Gastrocnemius medialis (tissue), 4 donors: ENCODE data around the gene TOM1. TPM values are rescaled to one million over a fixed set of nuclear protein-coding genes. Genes with fewer than 3 reads are reported as not detected.

Experiments
- ATAC-seq, 2 donors: fragments of 150-250 bp; one replicate each; pipeline ENCODE4 v1.9.1; 2016
- DNase-seq, 2 donors: peaks; one replicate each; pipeline ENCODE4 v3.0.0-alpha.2; 2019
- H3K27ac ChIP-seq, 4 donors: fragments of 200-600 bp; sonication (generic); 1 replicate in 1 of 4; 2 replicates in 3 of 4; pipeline ENCODE4 v1.5.1; 2016 to 2018; ENCODE audit warnings: mild to moderate bottlenecking in 2 of 4, moderate library complexity in 1 of 4
- H3K27me3 ChIP-seq, 3 donors: fragments of 200-600 bp; sonication (generic) in 2 of 3; 1 replicate in 1 of 3; 2 replicates in 2 of 3; pipeline versions ENCODE4 v1.5.1 to v1.6.0; 2016 to 2019; ENCODE audit warnings: mild to moderate bottlenecking in 1 of 3, moderate library complexity in 1 of 3
- H3K36me3 ChIP-seq, 2 donors: fragments of 200-600 bp; sonication (generic) in 1 of 2; one replicate each; pipeline ENCODE4 v1.5.1; 2017 to 2018
- H3K4me1 ChIP-seq, 2 donors: fragments of 200-600 bp; sonication (generic) in 1 of 2; one replicate each; pipeline ENCODE4 v1.5.1; 2016 to 2017; ENCODE audit warnings: mild to moderate bottlenecking in 2 of 2
- H3K4me3 ChIP-seq, 4 donors: fragments of 200-600 bp; sonication (generic) in 3 of 4; 1 replicate in 1 of 4; 2 replicates in 3 of 4; pipeline ENCODE4 v1.5.1; 2016 to 2019; ENCODE audit warnings: mild to moderate bottlenecking in 2 of 4
- H3K9me3 ChIP-seq, 3 donors: fragments of 200-600 bp; sonication (generic) in 2 of 3; 1 replicate in 1 of 3; 2 replicates in 2 of 3; pipeline ENCODE4 v1.5.1; 2016 to 2019
- CTCF ChIP-seq, 5 experiments: fragments of 450-650 bp in 3 of 5; fragments of 200-600 bp in 2 of 5; sonication (generic) in 2 of 5; IDR thresholded peaks in 4 of 5; conservative IDR thresholded peaks in 1 of 5; 1 replicate in 4 of 5; 2 replicates in 1 of 5; pipeline ENCODE4 v1.5.1; 2016 to 2019; ENCODE audit warnings: antibody characterized with exemption in 5 of 5, mild to moderate bottlenecking in 3 of 5, moderate library complexity in 3 of 5
- POLR2A ChIP-seq, 2 donors: fragments of 450-650 bp; IDR thresholded peaks; one replicate each; pipeline ENCODE4 v1.6.1; 2017; ENCODE audit warnings: antibody characterized with exemption in 2 of 2, mild to moderate bottlenecking in 2 of 2, moderate library complexity in 2 of 2
- in situ Hi-C, 4 donors: fragments of 200-750 bp; cut with MboI; loops; one replicate each; pipeline versions ENCODE4 v1.15.0 to v1.8.0; 2017; ENCODE audit warnings: low sequenced_read_pairs in 4 of 4
- intact Hi-C: fragments of 100-400 bp; cut with DNase I; formaldehyde crosslinking; loops from one replicate; pipeline ENCODE4 v1.15.1; 2023; ENCODE audit warnings: low total_unique reads
- total RNA-seq, 4 donors: library from RNA; depleted of rRNA; stranded (reverse); fragments of >200 nt; gene quantifications; one replicate each; pipeline versions ENCODE4 v1.1.0 to v1.2.3, GENCODE V29; 2016

Gene TOM1
- total RNA-seq, 4 donors from 2014 or later, result 363 to 609 (median 425) TPM

GRCh38 chr22:35384527-35384926, 84.8 kb downstream of the TOM1 start:
- Histone ChIP-seq H3K36me3 (peaks cover 0 to 60% of the 10 kb centered on the region in 2 donors), H3K27me3 (no peaks in the 10 kb centered on the region), H3K4me3 (no peak overlapping the region), H3K9me3 (no peaks in the 10 kb centered on the region), H3K4me1 (peaks cover 33 to 37% of the 10 kb centered on the region in 2 donors), H3K27ac (peak overlapping the region in 3 of 4 donors; percentile 31 to 49 (median 36))
- ATAC-seq (no peak), DNase-seq (no peak)
- TF ChIP-seq CTCF (IDR thresholded peaks at IDR 0.05 in 4 of 5, conservative IDR thresholded peaks at IDR 0.05 in 1 of 5) (no peak), POLR2A (IDR thresholded peaks at IDR 0.05) (no peak)
- in situ Hi-C loops (no loop called here), intact Hi-C loops (no loop called here)

GRCh38 chr22:35384975-35385588, 85.4 kb downstream of the TOM1 start:
- peaks cover 0 to 66% of the 10 kb centered on the region in 2 donors for H3K36me3 ChIP-seq
- ATAC-seq (no peak), DNase-seq (no peak)
- TF ChIP-seq CTCF (IDR thresholded peaks at IDR 0.05 in 4 of 5, conservative IDR thresholded peaks at IDR 0.05 in 1 of 5) (no peak), POLR2A (IDR thresholded peaks at IDR 0.05) (no peak)
- no peaks in the 10 kb centered on the region for H3K9me3 ChIP-seq
- intact Hi-C loops (no loop called here), in situ Hi-C loops (no loop called here)
- H3K4me3 ChIP-seq, result no peak overlapping the region
- peaks cover 31 to 36% of the 10 kb centered on the region in 2 donors for H3K4me1 ChIP-seq
- peak overlapping the region in 2 of 4 donors; percentile 36 to 49 for H3K27ac ChIP-seq
- no peaks in the 10 kb centered on the region for H3K27me3 ChIP-seq

- Histone ChIP-seq H3K27me3 (no peaks in the 10 kb centered on the region), H3K27ac (no peak overlapping the region), H3K4me3 (no peak overlapping the region), H3K36me3 (peaks cover 0 to 79% of the 10 kb centered on the region in 2 donors), H3K4me1 (peaks cover 17 to 24% of the 10 kb centered on the region in 2 donors), H3K9me3 (no peaks in the 10 kb centered on the region)
- in situ Hi-C loops, result no loop called here
- TF ChIP-seq CTCF (IDR thresholded peaks at IDR 0.05 in 4 of 5, conservative IDR thresholded peaks at IDR 0.05 in 1 of 5), result no peak
- TF ChIP-seq POLR2A (IDR thresholded peaks at IDR 0.05), result no peak
- intact Hi-C loops, result no loop called here
- ATAC-seq (no peak), DNase-seq (no peak)
Measured at GRCh38 chr22:35386670-35387288, 87.1 kb downstream of the TOM1 start.

- DNase-seq (no peak), ATAC-seq (no peak)
- H3K27ac ChIP-seq, result no peak overlapping the region
- no peaks in the 10 kb centered on the region for H3K9me3 ChIP-seq
- H3K4me1 ChIP-seq, result no peaks in the 10 kb centered on the region
- H3K4me3 ChIP-seq, result no peak overlapping the region
- H3K27me3 ChIP-seq, result no peaks in the 10 kb centered on the region
- peaks cover 0 to 71% of the 10 kb centered on the region in 2 donors for H3K36me3 ChIP-seq
- TF ChIP-seq POLR2A (IDR thresholded peaks at IDR 0.05) (no peak), CTCF (IDR thresholded peaks at IDR 0.05 in 4 of 5, conservative IDR thresholded peaks at IDR 0.05 in 1 of 5) (no peak)
- intact Hi-C loops, result no loop called here
- in situ Hi-C loops, result no loop called here
Measured at GRCh38 chr22:35390933-35391332, 91.2 kb downstream of the TOM1 start.
